ENCODE data around the gene KIFC3.
"Not testable (repeated sequence)": the region's sequence is repeated elsewhere in the genome, so short reads cannot be mapped to it uniquely, and the experiment has no call there.

- not testable (repeated sequence) for TF ChIP-seq CTCF, POLR2A (IDR thresholded peaks at IDR 0.05)
These were observed 44.6 kb upstream of the KIFC3 start for GRCh38 chr16:57846931-57847330.

Measured in heart left ventricle (tissue), 13 donors.